Stimulated activated naive CD4-positive, alpha-beta T cell (primary cell): ENCODE results near the gene PXK.

Experiments
- DNase-seq, 6 experiments: peaks; one replicate each; lab custom pipeline; 2025; lab: John Stamatoyannopoulos, UW

The PXK gene

DNA sequence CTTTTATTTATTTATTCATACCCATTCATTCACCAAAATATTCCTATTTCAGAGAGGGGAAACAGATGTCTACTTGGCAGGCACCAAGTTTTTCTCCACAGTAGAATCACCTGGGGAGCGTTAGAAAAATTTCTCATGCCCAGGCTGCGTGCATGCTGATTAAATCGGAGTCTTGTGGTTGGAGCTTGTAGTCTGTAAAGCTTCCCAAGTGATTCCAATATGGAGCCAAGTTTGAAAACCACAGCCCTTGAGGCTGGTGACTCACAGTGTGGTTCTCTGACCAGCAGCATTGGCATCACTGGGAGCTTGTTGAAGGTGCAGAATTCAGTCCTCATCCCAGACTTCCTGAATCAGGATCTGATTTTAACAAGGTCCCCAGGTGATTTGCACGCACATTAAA lies 51.2 kb downstream of the PXK start:
- no peak for DNase-seq

DNA sequence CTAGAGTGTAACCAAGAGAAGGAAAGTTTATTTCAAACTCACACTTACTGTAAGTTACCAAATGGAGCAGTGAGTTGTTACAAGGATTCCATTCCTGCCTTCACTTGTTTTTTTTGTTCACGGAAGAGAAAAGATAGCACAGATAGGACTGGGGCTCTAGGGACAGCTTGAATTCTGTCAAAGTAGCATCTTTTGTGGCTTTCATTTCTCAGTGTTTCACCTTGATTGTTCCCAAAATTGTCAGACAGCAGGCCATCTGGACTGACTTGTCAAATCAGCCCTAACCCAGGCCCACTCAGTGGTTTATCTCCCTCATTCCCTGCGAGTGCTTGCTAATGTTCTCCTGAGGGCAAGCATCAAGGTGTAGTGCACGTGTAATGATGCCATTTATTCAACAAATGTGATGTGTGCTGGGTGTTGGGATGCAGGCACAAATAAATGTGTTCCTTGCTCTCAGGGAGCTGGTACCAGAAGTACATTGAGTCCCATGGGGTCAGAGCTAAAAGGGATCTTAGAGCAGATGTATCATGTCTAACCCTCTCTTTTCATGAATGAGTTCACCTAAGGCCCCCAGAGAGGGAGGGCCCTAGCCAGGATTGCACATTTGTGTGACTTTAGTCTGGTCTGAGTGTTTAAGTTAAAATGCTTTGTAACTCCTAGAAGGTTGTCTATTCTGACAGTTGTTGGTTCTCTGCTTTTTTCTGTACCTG lies 51.8 kb downstream of the PXK start:
- no peak for DNase-seq

DNA sequence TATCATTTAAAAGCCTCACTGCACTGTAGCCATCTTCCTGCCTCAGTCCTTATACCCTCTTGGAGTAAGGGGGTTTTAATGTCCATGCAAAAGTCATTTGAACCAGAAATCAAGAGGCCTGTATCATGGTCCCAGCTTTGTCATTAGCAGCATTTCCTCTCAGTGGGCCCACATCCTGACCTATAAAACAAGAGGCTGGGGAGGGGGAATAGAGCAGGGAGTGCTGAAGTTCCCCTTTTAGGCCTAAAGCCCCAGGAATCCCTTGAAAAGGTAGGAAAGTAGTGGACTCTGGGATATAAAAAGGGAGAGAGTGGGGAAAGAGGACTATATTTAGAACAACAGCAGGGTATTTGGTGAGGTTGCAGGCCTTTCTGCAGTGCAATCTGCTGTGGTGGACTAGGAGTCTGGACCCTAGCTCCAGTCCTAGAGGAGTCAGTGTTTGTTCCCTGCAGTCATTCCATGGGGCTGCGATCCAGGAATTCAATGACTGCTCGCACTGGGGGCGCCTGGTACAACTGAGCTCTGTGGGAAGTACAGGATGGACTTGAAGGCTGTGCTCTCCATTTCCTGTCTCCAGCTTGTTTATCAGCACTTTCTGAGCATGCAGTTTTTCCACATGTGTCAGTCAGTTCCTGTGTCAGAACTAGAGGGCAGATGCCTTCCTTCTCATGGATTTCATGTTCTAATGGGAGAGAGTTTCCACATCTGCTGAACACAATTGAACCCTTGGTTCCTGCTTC lies 54.1 kb downstream of the PXK start:
- no peak for DNase-seq

DNA sequence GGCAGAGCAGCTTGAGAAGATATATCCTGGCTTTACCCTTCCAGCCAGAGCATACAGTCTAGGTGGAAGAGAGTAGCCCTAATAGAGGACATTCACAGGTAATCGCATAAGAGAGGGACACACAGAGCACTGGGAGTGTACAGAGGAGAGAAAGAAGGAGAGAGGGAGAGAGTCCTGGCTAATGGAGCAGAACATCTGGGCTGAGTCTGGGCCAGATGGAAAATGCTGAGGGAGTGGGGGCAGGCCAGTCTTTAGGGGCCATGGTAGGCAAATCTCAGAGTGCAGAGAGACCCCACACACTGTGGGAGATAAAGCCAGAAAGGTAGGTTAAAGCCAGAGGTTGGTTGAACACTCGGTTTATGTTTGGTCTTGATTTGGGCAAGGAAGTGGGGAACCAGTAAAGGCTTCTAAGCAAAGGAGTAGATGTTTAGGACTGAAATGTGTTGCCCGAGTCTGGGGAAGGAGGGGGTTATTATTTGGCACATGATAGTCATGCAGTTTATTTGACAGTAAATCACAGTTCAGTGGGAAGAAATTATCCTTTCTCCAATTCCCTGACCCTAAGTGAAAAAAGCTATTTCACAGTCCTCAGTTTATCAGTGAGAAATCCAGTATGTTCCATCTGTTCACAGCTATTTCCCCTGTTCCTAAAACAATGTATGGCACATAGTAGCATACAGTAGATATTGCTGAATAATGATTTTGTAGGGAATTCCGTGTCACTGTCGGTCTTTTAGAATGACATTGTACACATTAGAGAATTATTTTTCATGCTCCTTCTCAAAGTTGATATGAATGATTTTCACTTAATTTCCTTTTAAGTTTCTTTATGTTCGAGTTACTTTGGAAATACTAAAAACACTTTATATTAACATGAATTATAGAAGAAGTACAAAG lies 55.2 kb downstream of the PXK start:
- DNase-seq = no peak

DNA sequence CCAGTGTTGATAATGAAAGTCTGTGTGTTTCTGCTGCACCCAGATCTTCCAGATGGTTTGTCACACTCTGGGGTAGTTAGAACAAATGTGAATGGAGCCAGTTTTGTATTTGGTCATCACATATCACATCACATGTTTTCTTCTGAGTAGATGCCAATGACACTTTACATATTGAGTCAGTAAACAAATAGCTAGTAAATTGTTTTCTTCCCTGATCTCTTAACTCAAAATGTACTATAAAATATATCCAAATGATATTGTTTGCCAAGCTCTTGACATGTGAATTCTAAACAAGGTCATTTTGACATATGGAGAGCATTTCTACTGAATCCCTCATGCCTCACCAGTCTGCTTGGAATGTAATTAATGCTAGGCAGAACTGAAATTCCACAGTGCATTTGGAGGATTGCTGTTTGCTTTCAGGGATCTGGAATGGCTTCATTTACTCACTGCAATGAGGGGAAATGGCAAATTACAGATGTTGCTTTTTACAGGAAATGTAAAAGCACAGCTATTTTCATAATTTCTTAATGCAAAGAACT lies 55.9 kb downstream of the PXK start:
- DNase-seq = no peak

DNA sequence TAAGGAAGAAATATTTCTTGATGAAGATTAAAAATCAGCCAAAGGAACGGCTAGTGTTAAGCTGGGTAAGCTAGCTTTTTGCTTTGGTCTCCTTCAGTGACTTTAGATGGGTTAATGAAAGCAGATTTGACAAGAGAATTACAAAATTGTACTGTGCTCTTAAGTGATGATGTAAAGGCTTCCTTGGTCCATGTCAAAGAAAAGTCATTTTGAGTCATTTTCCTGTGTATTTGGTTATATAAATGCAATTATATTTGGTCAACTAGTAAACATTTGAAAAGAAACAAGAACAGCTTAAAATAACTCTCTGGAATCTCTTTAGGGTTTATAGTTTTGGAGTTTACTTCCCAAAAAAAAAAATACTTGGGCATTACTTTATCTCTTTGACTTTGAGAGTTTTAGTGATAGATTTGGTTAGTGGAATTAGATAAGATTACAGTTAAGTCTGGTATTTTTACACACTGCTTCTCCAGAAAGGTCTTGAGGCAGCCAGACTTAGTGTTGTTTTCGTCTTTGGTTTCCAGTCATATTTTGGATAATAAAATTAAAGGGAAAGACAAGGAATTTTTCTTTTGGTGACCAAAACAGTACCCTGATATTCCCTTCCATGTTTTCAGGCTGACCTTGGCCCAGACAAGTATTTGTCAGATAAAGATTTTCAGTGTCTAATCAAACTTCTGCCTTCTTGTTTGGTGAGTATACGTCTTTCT lies 58.6 kb downstream of the PXK start:
- DNase-seq = no peak

DNA sequence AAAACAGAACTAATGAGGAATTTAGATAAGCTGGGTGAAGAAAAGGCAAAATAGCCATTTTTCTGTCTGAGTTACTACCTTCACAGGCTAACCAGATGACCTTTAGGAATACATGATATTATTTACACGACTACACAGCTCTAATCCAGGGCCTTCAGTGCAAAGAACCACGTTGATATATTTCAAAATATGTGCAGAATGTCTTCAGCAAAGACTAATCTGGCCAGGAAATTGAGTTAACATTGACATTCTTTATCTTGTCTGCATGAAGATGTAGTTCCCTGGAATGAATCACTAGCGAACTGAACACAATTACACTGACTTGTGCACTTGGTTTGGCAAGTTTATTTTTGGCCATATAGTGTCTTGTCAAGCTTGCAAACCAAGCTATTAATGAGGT lies 59.5 kb downstream of the PXK start:
- DNase-seq = no peak

DNA sequence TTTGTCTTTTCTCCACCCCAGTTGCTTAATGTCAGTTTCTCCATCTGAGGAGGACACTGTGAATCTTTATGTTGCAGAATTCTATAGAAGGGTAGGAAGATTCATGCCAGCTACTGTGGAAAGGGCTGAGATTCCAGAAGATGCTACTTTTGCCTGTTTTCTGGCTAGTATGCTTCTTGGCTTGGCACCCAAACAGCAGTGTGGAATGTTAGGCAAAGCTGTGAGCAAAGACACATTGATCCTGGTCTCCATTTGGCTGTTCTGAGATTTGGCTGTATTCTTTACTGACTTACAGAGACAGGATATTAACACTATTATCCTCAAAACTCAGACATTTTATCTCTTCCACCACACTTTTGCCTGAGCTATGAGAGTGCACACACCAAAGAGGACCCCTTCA lies 61.6 kb downstream of the PXK start:
- no peak for DNase-seq

DNA sequence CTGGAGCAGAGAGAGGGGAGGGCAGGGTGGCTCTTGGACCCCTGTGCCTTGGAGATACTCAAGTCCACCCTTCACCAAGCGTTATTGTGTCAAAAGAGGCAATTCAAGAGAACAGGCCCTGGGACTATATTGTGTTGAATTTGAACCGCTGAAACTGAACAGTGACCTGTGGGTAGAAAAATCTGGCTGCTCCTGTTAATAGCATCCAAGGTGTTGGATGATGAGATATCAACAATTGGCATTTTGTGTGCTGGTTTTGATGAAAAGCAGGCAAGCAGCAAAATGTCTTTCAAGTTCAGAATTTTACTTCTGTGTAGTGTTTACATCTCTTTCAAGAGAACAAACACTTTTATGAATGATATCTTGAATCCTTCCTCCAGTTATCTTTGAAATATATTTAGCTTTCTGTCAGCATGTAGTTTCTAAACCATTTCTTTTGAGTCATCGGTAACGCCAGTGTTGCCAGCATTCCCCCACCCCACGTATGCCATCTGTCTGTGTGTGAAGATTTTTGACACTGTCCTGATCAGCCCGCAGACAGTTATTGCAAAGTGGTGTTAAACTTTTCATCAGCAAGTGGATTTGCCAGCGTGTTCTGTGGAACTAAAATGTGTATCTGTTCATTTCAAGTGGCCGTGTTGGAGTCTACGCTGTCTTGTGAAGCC lies 66.1 kb downstream of the PXK start:
- no peak for DNase-seq

DNA sequence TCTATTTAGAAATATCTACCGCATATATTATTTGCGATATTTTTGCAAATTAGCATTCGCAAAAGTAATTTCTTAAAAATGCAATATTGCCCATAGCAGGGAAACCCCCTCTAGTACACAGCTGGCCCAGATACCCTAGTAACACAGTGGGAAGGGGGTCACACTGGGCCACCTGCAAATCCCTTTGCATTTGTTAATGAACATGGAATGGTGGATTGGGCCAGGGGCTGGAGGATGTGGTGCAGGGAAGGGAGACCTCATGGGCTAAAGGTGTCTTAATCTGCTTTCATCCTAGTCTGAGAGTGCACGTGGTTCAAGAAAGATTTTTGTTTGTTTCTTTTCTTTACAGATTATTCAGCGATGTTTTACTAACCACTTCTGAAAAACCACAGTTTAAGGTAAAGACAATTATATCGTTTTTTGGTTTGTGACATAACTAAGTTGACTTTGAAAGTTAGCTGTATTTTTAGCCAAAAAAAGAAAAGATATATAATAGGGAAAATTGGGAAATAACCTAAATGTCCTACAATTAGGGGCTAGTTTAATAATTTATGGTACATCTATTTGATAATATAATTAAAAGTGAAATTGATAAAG lies 70.9 kb downstream of the PXK start:
- DNase-seq = no peak

DNA sequence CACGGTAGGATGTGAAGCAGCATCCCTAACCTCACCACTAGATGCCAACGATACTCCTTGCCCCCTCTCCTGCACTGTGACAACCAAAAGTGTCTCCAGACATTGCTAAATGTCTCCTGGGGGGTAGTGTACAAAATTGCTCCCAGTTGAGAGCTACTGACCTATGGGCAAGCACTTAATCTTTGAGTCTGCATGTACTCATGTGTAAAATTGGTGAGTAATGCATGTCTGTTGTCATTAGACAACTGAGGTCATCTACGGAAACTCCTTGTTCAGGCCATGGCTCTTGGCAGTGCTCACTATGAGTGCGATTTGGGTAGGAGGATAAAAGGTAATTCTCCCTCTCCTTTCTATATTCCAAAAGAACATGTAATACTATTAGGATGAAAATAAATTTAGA lies 71.7 kb downstream of the PXK start:
- DNase-seq = no peak

DNA sequence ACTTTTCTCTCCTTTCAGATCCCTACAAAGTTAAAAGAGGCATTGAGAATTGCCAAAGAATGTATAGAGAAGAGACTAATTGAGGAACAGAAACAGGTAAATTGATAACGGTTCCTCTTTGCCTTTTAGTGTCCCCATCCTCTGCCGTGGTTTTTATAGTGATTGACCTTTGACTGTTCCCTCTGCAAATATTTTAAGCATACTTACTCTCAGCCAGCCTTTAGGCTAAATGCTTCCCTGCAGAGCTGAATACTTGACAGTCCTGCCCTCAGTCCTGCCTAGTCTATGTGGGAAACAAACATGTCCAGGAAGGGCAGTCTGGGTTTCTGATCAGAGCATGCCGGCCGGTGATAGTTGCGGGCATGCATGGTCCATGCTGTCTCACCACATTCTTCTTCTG lies 76.2 kb downstream of the PXK start:
- DNase-seq = no peak

DNA sequence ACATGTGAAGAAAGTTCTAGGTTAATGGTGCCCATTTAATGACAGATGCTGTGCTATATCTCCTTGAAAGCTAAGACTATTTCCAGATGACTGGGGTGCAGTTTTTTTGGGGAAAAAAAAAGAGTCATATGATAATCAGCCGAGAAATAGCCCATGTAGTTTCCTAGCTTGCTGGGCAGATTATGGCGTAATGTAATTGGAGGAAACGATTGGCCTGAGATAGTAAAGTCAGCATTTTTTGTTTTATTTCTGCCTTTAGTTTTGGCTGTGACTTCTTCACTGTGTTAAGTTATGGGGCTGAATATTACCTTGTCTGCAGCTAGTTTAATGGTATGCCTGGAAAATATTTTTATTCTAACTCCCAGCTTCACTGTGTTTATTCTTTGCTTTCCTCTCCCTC lies 77.0 kb downstream of the PXK start:
- no peak for DNase-seq

DNA sequence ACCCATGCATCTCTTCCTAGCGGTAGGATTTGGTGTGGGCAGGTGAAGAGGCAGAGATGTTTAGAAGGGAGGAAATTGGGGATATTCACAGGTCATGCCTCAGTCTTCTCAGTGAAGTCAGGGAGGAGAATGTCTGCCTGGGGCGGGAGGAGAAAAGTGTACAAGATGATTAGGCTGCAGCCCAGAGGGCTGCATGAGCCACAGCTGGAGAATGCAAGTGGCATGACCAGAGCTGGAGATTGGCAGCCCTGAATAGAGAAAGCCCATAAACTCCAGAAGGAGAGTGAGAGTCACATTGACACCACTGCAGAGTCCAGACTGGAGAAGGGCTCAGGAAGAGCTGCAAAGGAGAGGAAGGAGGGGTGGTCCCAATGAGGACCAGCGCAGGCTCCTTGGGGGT lies 78.3 kb downstream of the PXK start:
- DNase-seq = no peak

DNA sequence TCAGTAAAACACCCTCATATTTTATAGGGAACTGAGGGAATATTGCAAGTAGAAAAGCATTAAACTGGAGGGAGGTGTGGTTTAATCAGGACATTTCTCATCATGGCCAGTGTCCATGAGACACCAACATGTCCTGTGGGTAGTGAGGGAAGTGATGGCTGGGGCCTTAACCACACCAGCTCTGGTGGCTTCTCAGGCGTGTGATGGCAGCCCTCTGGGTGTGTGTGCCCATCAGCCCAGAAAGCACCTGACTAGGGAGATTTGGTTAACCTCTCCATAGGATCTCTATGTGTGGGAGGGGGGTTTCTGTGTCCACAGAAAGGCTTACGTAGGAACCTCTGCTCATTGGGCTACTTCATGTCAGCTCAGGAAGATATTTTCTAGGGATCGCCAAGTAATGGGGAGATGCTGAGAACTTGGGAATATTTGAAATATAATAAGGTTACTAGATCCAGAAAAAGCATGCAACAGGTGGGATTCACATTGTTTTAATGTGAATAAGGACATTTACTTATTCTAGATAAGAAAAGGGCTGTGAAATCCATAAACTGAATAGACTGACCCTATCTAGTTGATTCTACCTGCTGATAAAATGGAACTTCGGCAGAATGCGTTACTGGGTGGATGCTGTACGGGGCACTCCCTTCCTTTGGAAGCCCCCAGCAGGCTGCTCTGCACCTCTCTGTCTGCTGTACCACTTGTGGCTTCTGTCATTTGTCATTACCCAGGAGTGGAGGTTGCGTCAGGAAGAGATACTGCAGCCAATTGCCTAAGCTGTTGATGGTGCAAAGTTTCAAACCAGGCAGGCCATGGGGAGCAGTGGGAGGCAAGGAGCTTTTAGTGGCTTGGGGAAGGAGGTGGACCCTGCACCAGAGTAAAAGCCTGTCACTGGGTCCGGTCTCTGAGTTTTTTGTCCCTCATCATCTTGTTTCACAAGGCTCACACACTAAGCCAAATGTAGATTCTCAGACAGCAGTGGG lies 79.4 kb downstream of the PXK start:
- no peak for DNase-seq

DNA sequence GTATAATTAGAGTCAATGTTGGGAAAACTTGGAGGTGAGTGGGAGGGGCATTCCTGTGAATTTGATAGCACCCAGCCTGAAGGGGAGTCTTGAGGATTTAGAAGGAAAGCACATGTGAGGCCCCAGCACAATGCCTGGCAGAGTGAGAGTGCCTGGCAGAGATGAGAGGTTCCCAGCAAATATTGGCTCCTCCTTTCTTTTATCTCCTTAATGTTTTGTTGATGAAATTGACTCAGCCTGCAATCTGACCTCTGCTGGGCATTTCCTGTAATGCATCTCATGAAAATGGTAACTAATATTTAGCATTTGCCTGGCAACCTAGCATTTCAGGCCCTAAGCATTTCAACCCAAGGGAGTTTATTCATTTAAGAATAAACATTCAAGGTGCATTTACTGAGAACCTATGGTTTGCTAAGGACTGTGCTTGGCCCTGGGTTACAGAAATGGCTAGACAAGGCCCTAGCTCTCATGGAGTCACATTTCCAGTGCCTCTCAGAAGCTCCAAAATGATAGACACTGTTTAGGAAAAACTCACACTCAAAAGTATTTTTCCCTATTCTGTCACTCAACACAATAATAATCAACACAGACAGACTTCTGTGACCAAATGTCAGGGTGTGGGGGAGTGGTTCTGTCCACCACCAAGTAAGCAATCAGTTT lies 82.0 kb downstream of the PXK start:
- DNase-seq = peak in 4 of 6 experiments; percentile 12 to 59 (median 29)

DNA sequence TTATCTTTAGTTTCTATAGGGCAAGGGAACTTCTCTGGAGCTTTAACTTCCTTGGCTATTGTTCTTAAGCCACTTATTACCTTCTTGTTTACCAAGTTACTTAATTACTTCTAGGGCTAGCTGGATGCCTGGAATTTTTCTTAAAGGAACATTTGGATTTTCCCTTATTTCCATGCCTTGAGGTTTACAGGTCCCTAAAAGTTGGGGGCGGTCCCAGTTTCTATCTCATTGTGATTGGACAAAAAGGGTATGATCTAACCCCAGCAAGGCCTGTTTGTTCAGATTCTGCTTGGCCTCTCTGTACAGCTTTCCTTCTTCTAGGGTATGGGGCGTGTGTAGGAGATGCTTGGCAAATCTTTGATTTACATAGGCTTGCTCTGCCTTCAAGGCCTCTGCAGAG lies 83.5 kb downstream of the PXK start:
- DNase-seq = no peak

DNA sequence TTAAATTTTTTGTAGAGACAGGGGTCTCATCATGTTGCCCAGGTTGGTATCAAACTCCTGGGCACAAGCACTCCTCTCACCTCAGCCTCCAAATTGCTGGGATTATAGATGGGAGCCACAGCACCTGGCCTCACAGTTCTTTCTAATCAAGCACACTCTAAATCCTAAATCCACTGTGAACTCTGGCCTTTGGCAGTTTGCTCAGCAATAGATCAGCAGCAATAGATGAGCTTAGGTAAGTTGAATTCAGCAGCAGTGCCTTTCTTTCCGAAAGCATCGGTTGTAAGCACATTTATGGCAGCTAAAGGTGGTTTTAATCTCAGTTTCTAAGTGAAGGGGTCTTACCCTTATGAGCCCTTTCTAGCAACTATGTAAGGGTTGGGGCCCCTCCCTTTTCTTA lies 84.4 kb downstream of the PXK start:
- no peak for DNase-seq

DNA sequence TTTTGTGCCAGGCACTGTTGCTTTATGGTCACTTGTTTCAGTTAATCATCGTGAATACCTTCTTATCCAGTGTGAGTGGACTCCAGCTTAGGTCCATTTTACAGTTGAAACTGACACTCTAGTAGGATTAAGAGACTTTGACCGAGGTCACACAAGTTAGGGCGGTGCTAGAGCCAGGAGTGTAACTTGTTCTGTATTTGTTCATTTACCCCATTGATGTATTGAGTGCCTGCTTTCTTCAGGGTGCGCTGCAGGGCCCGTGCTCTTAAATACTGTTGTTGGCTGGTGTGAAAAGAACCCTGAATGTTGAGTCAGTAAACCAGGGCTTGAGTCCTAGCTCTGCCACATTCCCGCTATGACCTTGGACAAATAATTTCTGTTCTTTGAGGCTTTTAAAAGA lies 85.5 kb downstream of the PXK start:
- no peak for DNase-seq
